Thyroid gland (tissue), 4 donors: ENCODE data around the gene ODC1. TPM values are rescaled to one million over a fixed set of nuclear protein-coding genes. Genes with fewer than 3 reads are reported as not detected.

Experiments
- DNase-seq, 2 donors: peaks; one replicate each; pipeline ENCODE4 v3.0.0-alpha.2; 2019
- H3K27ac ChIP-seq, 3 donors: fragments of 200-600 bp; sonication (generic); 1 replicate in 2 of 3; 2 replicates in 1 of 3; pipeline ENCODE4 v1.5.1; 2016 to 2019; ENCODE audit warnings: mild to moderate bottlenecking in 1 of 3, moderate library complexity in 1 of 3
- H3K27me3 ChIP-seq: fragments of 200-600 bp; sonication (generic); one replicate; pipeline ENCODE4 v1.5.1; 2019
- H3K36me3 ChIP-seq, 2 donors: fragments of 200-600 bp; sonication (generic); one replicate each; pipeline ENCODE4 v1.5.1; 2016 to 2019
- H3K4me1 ChIP-seq, 2 donors: fragments of 200-600 bp; sonication (generic); one replicate each; pipeline ENCODE4 v1.5.1; 2017 to 2019
- H3K4me3 ChIP-seq, 3 donors: fragments of 200-600 bp; sonication (generic); replicated peaks in 1 of 3; 1 replicate in 2 of 3; 2 replicates in 1 of 3; pipeline ENCODE4 v1.5.1; 2016; ENCODE audit warnings: mild to moderate bottlenecking in 1 of 3
- H3K9me3 ChIP-seq: fragments of 200-600 bp; sonication (generic); one replicate; pipeline ENCODE4 v1.5.1; 2017
- POLR2A ChIP-seq, 2 donors: fragments of 450-650 bp; IDR thresholded peaks; one replicate each; pipeline ENCODE4 v1.6.1; 2017; ENCODE audit warnings: antibody characterized with exemption in 2 of 2, mild to moderate bottlenecking in 2 of 2, moderate library complexity in 1 of 2
- WGBS, 2 donors: methylation state at CpG; one replicate each; pipeline ENCODE4 v1.1.5; 2017; 5-methylcytosine and 5-hydroxymethylcytosine counted together
- intact Hi-C: fragments of 100-400 bp; cut with DNase I; formaldehyde crosslinking; loops from one replicate; pipeline ENCODE4 v1.15.1; 2023
- total RNA-seq, 4 donors: library from RNA; depleted of rRNA; stranded (reverse); fragments of >200 nt; gene quantifications; one replicate each; pipeline ENCODE4 v1.2.3, GENCODE V29; 2016
- TF ChIP-seq, protein P1 (sequence below), 6 experiments: fragments of 200-600 bp in 3 of 6; fragments of 450-650 bp in 3 of 6; sonication (generic) in 3 of 6; IDR thresholded peaks; one replicate each; pipeline ENCODE4 v1.5.1; 2016 to 2019; ENCODE audit warnings: antibody characterized with exemption in 6 of 6, mild to moderate bottlenecking in 2 of 6, inconsistent platforms in 1 of 6, moderate library complexity in 1 of 6

ODC1 gene
- total RNA-seq, 4 donors from 2014 or later, result 72.0 to 126 (median 84.9) TPM

DNA sequence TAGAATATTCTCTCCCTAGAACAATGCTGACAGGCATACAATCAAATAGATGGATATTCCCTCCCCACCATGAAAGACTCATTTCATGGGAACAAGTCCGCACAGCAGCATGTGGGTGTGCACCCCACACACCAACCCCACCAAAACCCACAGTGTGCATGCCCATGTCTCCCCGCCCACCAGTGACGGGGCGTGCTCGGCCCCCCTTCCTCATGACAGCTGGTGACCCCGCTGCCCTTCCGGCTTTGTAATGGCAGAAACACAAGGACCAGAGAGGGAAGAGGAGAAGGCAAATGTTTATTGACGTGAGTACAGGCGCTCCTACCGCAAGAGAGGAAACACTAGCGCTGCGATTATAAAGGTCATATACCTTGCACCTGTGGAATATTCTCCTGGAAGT lies 30.8 kb upstream of the ODC1 start:
- Histone ChIP-seq H3K27ac (no peak overlapping the region), H3K4me1 (no peaks in the 10 kb centered on the region), H3K9me3 (no peaks in the 10 kb centered on the region), H3K27me3 (no peaks in the 10 kb centered on the region), H3K36me3 (no peaks in the 10 kb centered on the region), H3K4me3 (no peak overlapping the region)
- intact Hi-C loops, result no loop called here
- 83 to 93% methylated on average over 12 of the region's 12 CpGs for WGBS, 2 donors
- no peak for TF ChIP-seq POLR2A (IDR thresholded peaks at IDR 0.05)
- DNase-seq, result no peak

DNA sequence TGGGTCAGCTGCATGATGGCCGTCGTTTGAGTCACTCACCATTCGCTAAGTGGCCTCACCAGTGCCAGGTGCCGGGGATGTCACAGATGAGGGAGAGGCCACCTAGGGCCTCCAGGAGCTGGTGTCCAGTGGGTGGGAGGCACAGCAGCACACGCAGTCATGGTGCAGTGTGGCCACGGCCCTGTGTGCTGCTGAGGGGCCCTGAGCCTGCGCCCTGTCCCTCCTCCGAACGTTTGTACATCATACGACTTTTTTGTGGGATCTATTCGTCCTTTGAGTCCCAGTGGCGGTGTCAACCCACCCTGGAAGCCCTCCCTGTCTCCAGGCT lies 30.1 kb upstream of the ODC1 start:
- Histone ChIP-seq H3K9me3 (no peaks in the 10 kb centered on the region), H3K4me3 (no peak overlapping the region), H3K27me3 (no peaks in the 10 kb centered on the region), H3K27ac (no peak overlapping the region), H3K4me1 (no peaks in the 10 kb centered on the region), H3K36me3 (no peaks in the 10 kb centered on the region)
- intact Hi-C loops, result no loop called here
- DNase-seq, result no peak
- WGBS, 2 donors, result 87 to 88% methylated on average over 5 to 12 of the region's 12 CpGs
- TF ChIP-seq, protein P1, sequence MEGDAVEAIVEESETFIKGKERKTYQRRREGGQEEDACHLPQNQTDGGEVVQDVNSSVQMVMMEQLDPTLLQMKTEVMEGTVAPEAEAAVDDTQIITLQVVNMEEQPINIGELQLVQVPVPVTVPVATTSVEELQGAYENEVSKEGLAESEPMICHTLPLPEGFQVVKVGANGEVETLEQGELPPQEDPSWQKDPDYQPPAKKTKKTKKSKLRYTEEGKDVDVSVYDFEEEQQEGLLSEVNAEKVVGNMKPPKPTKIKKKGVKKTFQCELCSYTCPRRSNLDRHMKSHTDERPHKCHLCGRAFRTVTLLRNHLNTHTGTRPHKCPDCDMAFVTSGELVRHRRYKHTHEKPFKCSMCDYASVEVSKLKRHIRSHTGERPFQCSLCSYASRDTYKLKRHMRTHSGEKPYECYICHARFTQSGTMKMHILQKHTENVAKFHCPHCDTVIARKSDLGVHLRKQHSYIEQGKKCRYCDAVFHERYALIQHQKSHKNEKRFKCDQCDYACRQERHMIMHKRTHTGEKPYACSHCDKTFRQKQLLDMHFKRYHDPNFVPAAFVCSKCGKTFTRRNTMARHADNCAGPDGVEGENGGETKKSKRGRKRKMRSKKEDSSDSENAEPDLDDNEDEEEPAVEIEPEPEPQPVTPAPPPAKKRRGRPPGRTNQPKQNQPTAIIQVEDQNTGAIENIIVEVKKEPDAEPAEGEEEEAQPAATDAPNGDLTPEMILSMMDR (IDR thresholded peaks at IDR 0.05), result no peak
- no peak for TF ChIP-seq POLR2A (IDR thresholded peaks at IDR 0.05)

DNA sequence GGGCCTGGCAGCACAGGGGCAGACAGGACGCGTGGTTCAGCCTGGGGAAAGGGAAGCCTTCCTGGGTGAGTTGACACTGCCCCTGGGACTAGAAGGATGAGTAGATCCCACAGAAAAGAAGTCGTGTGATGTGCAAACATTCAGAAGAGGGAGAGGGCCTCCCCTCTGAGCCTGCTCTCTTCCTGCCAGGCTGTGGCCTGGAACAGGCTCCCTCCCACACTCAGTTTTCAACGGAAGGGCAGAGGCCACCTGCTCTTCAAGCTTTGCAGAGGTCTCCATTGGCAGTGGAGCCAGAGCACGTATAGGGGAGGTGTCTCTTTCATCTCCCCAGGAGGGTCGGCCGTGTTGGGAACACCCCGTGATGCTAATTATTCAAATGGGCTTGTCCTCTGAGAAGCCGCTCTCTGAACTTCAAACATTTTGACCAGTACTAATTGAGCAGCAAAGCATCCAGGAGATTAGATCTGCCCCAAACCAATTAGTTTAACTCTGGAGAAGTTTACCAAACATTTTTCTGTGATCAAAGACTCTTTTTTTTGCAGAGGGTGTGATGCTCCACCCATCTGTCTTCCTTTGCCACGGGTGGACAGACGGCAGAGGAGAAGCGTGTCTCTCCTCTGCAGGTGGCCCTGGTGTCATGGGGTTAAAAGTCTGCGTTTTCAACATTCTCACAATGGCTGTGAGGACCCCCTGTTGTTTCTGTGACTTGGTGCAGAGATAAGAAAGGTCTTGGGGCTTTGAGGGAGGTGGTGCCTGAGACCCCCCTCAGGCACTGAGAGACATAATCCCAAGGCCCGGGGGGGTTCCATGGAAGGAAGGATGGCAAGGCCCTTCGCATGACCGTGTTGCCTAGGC lies 29.5 kb upstream of the ODC1 start:
- TF ChIP-seq, protein P1 (IDR thresholded peaks at IDR 0.05), result no peak
- no peak for TF ChIP-seq POLR2A (IDR thresholded peaks at IDR 0.05)
- Histone ChIP-seq H3K9me3 (no peaks in the 10 kb centered on the region), H3K27me3 (no peaks in the 10 kb centered on the region), H3K4me1 (no peaks in the 10 kb centered on the region), H3K27ac (no peak overlapping the region), H3K36me3 (no peaks in the 10 kb centered on the region), H3K4me3 (no peak overlapping the region)
- no peak for DNase-seq
- 61 to 65% methylated on average over 13 of the region's 16 CpGs for WGBS, 2 donors
- intact Hi-C loops, result no loop called here

DNA sequence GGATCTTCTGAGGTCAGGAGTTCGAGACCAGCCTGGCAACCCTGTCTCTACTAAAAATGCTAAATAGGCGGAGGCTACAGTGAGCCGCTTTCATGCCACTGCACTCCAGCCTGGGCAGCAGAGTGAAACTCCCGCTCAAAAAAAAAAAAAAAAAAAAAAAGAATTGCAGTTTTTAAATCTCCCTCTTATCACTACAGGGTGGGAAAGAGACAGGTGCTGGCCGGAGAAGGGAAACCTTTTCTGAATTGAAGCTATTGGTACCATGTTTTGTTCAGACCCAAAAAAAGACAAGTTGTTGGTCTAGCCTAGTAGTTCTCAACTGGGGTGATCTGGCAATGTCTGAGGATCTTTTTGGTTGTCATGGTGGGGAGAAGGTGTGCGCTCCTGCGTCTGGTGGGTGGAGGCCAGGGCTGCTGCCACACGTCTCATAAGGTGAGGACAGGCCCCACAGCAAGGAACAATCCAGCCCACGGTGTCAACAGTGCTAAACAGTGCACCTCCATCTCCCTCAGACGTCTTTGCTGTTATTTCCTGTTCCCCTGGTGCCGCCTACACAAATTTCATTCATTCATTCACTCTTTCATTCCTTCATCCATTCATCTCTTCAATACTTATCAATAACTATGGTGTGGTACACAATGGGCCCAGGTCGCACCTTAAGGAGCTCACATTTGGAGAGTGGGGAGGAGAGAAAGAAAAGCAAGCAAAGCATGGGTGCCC lies 28.8 kb upstream of the ODC1 start:
- intact Hi-C loops, result no loop called here
- Histone ChIP-seq H3K9me3 (no peaks in the 10 kb centered on the region), H3K27me3 (no peaks in the 10 kb centered on the region), H3K27ac (no peak overlapping the region), H3K4me3 (no peak overlapping the region), H3K4me1 (no peaks in the 10 kb centered on the region), H3K36me3 (no peaks in the 10 kb centered on the region)
- no peak for DNase-seq
- no peak for TF ChIP-seq POLR2A (IDR thresholded peaks at IDR 0.05)
- TF ChIP-seq, protein P1 (IDR thresholded peaks at IDR 0.05), result no peak
- WGBS, 2 donors, result 87 to 93% methylated on average over 12 of the region's 12 CpGs

DNA sequence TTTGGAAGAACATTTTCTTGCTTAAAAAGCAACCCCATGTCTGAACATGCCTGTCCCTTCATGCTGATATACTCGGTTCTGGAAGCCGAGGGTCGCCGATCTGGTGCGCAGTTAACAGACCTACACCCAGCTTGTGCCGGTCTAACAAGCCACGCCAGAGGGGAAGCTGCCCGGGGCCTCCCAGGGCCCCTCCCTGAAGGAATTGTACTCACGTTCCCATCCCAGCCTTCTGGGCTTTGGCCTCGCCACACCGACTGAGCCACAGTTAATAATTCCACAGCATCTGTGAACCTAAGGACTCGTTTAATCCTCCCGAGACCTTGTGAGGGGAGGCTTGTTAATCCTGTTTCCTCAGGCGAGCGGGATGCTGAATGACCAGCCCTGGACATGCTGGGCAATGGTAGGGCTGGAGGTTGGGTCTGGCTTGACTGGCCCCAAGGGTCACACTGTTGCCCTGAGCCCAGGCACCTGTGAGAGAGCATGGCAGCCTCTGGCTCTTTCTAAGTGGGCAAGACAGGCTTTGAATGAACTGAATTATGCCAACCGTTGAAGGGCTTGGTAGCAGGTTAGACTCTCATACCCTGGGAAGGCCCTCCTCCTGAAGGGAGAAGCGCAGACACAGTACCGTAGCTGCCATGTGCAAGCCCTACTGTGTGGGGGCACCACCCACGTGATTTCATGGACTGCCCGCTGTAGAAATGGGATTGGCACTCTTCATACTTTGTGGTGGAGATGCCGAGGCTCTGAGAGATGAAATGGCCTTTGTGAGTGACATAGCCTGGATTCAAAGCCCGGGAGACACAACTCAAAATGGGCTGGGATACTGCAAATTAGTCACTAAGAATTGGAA lies 27.9 kb upstream of the ODC1 start:
- intact Hi-C loops, result no loop called here
- Histone ChIP-seq H3K27ac (no peak overlapping the region), H3K4me3 (no peak overlapping the region), H3K4me1 (no peaks in the 10 kb centered on the region), H3K27me3 (no peaks in the 10 kb centered on the region), H3K36me3 (no peaks in the 10 kb centered on the region), H3K9me3 (no peaks in the 10 kb centered on the region)
- WGBS, 2 donors, result 89 to 95% methylated on average over 19 to 21 of the region's 22 CpGs
- no peak for DNase-seq
- no peak for TF ChIP-seq POLR2A (IDR thresholded peaks at IDR 0.05)
- TF ChIP-seq, protein P1 (IDR thresholded peaks at IDR 0.05), result no peak
